GM21423 (cell line): ENCODE data around the gene VASN.

Source experiments
- ATAC-seq: cut with Tn5 transposase; IDR thresholded peaks from one replicate; pipeline ENCODE4 v1.9.1; 2021; ENCODE audit warnings: mild to moderate bottlenecking, moderate library complexity; ENCODE audit not compliant: unreplicated experiment

The VASN gene

DNA sequence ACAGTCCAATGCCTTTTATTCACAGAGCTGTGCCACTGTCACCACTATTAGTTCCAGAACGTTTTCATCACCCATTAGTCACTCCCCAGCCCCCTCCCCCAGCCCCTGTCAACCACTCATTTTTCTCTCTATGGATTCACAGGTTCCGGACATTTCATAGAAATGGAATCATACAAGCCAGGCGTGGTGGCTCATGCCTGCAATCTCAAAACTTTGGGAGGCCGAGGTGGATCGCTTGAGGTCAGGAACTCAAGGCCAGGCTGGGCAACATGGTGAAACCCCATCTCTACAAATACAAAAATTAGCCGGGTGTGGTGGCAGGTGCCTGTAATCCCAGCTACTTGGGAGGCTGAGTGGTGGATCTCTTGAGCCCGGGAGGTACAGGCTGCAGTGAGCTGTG, 19.8 kb upstream of the VASN start:
- no peak for ATAC-seq

DNA sequence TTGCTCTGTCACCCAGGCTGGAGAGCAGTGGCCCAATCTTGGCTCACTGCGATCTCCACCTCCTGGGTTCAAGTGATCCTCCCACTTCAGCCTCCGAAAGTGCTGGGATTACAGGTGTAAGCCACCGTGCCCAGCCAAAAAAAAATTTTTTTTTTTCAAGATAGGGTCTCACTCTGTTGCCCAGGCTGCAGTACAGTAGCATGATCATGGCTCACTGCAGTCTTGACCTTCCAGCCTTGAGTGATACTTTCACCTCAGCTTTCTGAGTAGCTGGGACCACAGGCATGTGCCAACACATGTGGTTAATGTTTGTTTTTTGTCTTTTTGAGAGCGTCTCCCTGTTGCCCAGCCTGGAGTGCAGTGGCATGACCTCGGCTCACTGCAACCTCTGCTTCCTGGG, 18.8 kb upstream of the VASN start:
- ATAC-seq = no peak

DNA sequence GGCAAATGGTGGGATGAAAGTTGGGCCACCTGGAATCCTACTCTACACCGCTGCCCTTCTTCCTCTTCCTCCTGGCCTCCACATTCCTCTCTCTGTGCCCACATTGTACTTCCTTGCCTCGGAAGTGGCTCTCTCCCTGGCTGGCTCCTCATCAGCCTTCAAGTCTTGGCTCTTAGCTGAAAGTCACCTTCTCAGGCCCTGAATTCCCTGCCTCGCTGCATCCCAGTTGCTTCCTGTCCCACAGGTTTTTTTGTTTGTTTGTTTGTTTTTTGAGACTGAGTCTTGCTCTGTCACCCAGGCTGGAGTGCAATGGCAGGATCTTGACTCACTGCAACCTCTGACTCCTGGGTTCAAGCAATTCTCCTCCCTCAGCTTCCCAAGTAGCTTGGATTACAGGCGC, 18.0 kb upstream of the VASN start:
- no peak for ATAC-seq

DNA sequence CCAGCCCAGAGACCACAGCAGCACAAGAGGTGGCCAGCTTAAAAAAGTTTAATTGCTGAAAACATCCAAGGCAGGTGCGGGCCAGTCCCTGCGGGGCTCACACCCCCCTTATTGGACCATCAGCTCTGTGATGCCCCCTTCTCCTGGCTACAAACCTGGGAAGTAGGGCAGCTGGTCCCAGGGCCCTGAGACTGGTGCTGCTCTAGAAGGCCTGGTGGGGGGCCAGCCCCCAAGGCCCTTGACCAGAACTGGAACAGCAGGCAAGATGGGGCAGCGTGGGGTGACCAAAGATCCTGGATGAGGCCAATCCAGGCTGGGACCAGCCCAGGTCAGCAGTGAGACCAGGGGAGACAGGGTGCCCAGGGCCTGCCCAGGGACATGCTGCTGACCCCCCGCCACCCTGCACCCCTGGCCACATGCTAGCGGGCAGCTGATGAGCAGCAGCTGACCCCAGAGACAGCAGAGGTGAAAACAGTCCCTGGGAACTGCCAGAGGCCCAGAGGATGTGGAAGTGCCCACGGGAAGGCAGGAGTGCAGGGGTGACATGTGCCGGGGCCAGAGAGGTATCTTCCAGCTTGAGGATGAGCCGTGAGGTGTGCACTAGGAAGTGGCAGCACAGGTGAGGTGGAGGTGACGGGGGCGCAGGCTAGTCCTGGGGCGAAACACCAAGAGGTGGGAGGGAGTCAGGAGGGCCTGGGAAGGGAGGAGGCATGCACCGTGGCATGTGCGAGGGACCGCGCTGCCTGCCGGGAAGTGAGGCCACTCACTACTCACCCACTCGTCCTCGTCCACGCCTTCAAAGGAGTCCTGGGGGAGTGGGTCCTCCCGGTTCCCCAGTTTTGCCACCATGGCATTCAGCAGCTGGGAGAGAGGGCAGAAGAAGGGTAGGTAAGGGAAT, 16.9 kb upstream of the VASN start:
- ATAC-seq = no peak

DNA sequence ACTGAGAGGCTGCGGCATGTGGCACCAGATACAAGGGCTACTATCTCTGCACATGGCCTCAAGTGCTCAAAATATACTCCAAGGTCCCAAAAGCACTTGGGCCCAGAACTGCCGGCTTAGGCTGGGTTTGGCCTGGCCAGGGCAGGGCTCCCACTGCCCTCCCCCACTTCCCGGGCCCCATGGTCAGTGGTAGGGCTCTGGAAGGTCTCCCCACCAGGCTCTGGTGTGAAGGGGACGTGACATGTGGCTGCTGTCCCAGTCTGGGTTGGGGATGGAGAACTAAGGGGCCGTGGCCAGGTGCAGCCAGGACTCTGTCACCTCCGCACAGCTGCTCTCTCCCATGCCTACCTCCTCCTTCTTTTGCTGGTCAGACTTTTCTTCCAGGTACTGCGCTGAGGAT, 14.8 kb upstream of the VASN start:
- ATAC-seq = no peak

DNA sequence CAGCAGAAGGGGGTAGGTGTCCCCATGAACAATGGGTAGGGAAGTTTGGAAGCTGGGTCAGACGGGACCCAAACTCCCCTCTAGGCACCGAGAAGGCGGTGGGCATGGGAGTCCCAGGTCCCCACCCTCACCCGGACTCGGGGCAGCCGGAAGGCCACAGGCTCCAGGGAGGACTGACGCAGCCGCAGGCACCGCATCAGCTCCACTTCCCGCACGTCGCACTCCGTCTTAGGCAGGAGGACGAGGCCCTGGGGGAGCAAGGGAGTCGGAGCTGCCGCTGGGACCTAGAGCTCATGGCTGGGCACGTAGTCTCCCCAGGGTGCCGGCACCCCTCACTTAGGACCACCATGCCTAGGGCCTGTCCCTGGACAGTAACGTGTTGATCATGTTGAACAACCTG, 13.4 kb upstream of the VASN start:
- ATAC-seq = no peak

DNA sequence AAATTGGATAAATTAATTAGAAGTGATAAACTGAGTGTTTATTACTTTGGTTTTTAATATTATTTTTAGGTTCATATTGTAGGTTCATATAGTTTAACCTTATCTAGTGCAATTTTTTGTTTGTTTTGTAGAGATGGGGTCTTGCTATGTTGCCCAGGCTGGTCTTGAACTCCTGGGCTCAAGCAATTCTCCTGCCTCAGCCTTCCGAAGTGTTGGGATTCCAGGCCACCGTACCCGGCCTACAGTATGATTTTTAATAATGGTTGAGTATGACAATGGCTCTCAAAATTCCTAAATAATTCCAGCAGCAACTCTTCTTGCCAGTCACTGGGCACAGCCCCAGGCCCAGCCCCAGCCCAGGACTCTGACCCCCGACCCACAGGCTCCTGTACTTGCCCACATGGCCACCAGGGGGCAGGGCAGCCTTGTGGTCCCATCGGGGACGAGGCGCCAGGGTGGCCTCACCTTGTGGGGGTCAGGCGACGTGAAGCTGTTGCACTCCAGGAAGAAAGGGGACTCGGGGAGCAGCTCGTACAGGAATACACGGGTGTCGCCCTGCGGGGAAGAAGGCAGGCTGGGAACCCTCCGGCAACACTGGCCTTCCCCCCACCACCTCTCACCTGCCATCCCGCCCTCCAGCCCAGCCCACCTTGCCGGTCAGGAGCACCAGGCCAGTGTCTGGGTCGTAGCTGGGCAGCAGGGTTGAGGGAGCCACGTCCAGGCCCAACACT, 12.7 kb upstream of the VASN start:
- ATAC-seq = no peak

DNA sequence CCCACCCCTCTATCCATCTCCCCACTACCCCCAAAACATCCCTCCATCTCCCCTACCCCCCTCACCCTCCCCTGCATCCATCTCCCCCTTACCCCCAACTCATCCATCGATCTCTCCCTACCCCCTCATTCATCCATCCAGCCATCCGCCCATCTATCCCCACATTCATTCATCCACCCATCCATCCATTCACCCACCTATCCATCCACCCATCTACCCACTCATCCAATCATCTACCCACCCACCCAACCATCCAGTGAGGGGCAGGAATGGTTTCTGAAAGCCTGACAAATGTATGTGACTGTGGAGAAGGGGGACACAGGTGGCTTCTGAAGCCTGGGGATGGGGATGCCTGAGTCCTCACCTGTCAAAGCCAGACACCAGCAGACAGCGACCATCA, 11.7 kb upstream of the VASN start:
- no peak for ATAC-seq

DNA sequence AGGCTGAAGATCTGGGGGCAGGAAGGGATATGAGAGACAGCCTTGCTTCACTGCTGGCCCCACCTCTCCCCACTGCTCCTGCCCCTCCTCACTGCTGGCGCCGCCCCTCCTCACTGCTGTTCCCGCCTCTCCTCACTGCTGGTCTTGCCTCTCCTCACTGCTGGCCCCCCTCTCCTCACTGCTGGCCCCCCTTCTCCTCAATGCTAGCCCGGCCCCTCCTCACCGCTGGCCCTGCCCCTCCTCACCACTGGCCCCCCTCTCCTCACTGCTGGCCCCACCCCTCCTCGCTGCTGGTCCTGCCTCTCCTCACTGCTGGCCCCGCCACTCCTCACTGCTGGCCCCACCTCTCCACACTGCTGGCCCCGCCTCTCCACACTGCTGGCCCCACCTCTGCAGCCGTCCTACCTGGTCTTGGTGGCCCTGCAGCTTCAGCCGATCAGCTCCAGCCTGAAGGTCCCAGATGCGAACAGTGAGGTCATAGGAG, 11.1 kb upstream of the VASN start:
- no peak for ATAC-seq

DNA sequence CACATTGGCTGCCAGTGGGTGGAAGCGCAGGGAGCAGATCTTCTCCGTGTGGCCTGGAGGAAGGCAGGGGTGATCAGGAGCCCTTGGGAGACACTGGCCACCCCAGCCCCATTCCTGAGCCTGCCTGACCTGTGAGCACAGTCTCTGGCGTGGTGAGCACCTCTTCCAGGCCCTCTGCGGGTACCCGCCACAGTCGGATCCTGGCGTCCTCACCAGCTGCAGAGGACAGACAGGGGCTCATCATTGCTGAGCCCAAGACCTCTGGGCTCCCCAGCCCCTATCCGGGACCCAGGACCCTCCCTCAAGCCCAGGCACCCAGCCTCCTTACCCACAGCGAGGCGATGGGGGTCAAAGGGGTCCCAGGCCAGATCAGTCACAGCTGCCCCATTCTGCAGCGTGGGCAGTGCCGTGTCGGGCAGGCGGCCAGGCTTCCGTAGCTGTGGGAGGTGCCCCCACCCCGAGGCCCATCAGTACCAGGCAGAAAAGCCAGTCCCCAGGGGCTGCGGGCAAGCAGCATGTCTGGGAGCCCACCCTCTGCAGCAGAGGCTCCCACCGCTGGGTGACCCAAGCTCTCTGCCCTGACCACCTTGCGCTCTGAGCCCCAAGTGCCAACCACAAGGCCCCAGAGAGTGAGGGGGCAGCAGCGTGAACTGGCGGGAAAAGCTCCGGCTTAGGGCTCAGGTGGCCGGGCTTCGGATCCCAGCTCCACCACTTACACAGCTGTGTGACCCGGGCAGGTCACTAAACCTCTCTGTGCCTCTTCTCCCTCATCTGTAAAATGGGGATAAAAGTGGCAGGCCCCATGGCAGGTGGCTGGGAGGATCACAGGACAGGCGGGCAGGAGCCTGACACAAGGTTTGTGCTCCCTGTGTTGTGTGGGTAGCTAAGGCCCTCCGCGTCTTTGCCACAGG, 10.4 kb upstream of the VASN start:
- ATAC-seq = no peak

DNA sequence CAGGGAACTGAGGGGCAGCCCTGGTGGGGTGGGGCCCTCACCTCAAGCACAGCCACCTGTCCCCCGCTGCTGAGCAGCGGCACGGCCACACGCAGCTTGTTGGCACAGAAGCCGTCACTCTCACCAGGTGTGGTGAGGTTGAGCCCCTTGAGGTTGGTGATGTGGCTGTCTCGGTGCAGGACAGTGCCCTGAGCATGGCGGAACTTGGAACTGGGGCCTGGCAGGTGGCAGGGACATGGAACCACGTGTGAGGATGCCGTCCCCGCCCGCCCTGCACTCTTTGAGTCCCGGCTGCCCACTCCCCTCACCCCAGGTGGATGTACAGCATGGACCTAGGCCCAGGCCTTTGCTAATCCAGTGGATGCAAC, 9.7 kb upstream of the VASN start:
- no peak for ATAC-seq

DNA sequence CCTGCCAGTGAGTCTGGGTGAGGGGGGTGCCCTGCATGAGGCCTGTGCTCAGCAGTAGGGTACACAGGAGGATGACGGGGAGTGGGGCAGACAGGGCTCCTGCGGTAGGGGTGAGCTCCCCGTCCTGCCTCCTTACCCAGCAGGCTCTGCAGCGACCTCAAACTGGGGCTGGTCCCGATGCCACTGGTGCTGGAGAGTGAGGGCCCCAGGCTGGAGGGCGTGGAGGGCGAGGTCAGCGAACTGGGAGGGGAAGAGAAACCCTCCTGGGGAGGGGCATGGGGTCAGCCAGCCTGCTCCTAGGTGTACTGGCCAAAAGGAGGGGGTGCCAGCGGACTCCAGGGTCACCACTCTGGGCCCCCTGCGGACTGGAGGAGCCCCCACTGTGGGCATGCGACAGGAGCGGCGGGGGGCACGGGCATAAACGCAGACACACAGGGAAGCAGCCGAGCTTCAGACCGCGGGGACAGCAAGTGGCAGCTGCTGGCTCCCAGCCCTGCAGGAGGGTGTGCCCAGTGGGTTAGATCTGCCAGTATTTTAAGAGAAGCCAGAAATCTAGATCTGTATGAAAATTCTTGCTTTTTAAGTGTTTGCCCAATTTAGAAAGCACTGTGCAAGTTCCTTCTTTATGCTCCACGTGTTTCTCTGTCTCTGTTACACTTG, 9.0 kb upstream of the VASN start:
- ATAC-seq = no peak

DNA sequence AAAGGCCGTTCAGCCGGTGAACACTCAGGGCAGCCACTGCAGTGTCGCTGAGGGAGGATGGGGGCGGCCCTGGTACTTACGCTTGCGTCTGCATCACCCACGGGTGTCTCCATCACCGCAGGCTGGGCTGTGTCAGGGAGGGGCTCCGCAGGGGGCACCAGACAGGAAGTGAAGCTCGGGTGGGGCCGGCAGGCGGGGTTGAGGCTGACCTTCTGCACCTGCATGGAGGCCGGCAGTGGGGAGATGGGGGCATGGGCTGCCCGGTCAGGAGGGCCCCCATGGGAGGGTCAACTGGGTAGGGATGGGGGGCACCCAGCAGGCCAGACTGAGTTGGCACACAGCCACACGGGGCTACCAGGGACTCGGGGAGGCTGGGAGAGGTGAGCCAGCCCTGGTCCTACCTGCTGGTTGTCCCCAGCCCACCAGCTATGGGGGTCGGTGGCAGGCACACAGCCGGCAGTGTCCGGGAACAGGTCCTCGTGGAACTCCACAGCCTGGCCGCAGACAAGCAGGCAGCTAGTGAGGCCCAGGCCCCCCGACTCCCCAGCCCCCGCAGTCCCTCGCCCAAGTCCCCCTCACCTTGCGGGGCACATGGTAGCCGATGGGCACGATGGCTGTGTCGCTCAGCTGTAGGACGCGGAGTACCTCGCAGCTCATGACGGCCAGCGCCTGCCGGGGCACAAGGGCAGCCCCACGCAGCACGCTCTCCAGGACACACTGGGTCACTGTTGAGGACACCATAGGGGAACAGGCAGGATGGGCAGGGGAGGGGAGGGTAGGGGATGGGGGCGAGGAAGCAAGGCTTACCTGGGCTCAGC, 7.2 kb upstream of the VASN start:
- ATAC-seq = no peak

DNA sequence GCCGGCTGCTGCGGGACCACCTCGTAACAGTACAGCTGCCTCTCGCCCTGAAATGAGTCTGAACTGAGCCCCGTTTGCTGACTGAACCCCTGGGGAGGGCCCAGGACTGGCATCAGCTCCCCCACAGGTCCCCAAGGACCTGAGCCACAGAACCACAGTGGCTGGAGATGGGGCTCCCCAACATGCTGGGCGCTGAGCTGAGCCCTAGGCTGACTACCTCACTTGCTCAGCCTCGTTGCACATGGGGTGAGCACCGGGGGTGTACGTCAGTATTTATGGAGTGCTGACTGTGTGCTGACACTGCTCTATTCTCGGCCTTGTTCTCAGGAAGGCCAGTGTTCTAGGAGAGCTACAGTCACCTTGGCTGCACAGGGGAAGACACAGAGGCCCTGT, 6.6 kb upstream of the VASN start:
- ATAC-seq = no peak

DNA sequence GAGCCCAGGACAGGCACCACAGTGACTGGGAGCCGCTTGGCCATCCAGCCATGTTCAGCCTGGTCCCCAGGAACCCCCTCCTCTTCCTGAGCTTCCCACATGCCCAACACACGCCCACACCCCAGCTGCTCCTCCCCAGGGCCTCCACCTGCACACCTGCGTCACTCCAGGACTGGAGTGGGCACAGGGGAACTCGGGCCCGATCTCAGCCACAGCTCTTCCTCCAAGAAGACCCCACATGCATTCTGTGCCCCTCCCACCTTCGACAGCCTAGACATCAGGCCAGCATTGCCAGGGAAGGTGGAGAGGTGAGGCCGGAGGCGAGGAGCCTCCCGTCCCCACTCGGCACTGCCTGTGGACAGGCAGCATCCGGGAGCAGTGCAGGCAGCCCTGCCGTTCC, 6.0 kb upstream of the VASN start:
- ATAC-seq = no peak

DNA sequence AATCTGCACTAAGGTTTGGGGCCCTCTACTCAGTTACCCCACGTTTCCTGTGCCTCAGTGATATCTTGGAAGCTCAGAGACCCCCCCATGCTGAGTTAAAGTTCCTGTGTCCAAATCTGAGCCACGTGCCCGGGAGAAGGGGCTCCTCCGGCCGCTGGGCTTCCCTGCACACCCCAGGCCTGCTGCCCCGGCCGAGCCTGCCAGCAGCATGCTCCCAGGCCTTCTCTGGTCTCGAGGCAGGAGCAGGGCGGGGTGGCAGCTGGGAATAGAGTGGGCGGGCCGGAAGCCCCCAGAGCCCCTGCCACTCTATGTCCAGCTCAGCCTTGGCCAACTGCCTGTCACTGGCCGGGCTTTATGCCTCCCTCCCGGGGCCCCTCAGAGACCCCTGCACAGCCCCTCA, 5.6 kb upstream of the VASN start:
- no peak for ATAC-seq

DNA sequence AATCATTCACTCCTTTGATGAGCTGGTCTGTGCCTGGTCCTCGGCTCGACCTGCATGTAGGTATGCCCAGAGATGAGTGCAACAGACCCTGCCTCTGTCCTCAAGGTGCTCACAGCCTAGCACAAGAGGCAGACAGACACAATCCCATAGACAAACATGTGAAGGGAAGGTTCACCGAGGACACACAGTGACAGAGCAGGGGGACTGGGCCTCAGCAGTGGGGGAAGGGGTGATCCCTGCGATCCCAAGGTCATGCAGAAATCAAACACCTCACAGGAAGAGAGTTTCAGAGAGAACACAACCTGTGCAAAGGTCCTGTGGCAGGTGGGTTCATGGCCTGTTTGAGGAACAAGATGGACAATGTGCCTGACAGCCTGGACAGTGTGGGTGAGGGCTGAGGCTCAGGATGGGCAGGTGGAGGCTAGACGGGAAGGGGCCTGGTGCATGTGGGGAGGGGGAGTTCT, 4.2 kb upstream of the VASN start:
- ATAC-seq = no peak

DNA sequence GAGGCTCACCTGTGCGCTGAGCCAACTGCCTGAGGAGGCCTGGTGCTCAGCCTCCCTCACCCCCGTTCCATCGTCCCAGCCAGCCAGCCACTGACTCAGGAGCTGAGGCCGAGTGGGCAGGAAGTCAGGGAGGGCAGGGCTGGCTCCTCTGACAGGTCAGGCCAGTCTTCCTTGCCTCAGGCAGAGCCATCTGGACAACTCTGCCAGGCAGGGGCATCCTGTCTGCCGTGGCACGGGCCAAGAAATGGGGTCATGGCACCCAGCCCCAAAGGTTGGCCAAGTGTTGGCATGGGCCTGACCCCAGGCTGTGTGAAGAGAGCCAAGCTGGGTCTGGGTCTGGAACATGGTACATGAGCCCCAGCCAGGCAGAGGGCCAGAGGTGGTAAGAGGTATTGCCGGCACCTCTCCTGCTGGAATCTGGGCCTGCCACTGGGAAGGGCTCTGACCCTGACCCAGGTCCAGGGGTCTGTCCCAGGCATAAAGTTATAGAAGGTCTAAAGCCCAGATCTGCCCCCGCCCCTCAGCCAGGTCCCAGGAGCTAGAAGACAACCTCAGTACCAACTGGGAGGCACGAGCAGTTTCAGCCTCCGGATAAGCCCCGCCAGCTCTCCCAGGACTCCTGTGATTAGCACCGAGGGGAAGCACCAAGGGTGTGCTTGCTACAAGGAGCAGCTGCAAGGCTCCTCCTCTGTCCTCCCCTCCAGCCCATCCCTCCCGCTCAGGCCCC, 2.5 kb upstream of the VASN start:
- no peak for ATAC-seq

DNA sequence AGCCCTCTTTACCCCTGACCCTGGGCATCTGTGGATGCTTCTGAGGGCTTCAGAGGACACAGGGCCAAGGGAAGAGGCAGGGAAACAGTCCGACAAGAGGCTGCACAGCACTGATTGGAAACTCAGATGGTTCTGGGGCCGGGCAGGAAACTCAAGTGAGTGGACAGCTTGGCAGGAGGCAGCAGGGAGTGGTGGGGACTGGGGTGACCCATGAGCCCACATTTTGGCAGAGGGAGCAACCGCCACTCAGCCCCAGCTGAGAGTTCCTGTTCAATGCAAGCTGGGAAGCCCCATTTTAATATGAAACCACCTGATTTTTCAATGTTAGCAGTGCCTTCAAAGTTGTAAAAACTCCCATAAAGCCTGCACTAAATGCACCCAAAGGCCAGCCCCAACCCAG, 1.5 kb upstream of the VASN start:
- ATAC-seq = no peak
